ENCODE data around the gene TPSD1.

The TPSD1 gene

DNA sequence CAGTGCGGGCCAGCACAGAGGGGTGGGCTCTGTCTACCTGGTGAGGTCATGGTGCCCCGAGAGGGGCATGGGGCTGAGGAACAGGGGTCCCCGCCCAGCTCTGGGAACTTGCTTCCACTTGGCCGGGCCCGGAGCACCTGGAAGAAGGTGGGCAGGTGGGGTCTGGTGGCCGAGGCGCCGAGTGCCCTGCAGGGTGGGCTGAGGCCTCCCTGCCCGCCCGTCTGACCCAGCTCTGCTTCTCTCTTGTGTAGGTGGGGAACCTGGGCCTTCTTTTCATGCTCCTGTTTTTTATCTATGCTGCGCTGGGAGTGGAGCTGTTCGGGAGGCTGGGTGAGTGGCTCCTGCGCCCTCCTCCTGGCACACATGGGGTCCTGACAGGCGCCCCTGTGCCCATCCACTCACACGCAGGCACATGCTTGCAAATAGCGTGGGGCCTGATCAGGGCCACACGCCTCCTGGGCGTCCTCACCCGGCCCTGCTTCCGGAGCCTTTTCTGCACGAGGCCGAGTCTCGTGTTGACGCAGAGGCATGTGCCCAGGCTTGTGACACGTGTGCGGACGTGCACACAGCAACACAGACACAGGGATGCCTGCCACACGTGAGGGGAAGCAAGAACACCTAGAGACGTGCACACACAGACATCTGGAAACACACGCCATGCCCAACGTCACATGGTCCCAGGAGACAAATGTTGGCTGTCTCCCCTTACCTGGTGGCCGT is 39.0 kb upstream of the TPSD1 start:
- H3K4me3 ChIP-seq (ENCODE audit: low read length), result no peak overlapping the region
- H3K27me3 ChIP-seq (ENCODE audit: control insufficient read depth, low read length), result no peaks in the 10 kb centered on the region
- H3K79me2 ChIP-seq (ENCODE audit: control insufficient read depth, low read length), result no peaks in the 10 kb centered on the region

DNA sequence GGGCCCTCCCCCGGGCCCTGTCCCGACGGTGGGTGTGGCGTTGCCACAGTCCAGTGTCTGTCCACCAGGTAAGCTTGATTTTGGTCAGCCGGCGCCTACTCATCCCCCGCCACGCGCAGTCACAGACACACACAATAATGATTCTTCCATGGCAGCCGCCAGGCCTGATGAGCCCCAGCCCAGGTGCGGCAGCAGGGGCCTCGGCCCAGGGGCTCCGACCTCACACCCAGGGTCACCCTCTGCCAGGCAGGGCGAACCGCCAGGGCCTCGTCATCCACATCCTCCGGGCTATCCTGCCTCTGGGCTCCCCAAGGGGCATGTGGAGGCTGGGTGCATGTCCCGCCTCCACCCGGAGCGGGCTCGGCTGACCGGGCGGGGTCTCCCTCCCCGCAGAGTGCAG is 38.3 kb upstream of the TPSD1 start:
- no peak for TF ChIP-seq EZH2phosphoT487 (IDR thresholded peaks at IDR 0.05; ENCODE audit: borderline replicate concordance, low read length)
- no peak for TF ChIP-seq CTCF (IDR thresholded peaks at IDR 0.05; ENCODE audit: low read depth, low read length, poor library complexity, severe bottlenecking)
- Histone ChIP-seq H3K79me2 (ENCODE audit: control insufficient read depth, low read length) (no peaks in the 10 kb centered on the region), H3K4me2 (ENCODE audit: low read length) (no peak overlapping the region), H3K27me3 (ENCODE audit: control insufficient read depth, low read length) (no peaks in the 10 kb centered on the region), H3F3A (ENCODE audit: control insufficient read depth, insufficient read depth) (no peaks in the 10 kb centered on the region), H3K4me3 (ENCODE audit: low read length) (no peak overlapping the region), H4K20me1 (ENCODE audit: control insufficient read depth, insufficient read depth, low read depth, low read length) (no peaks in the 10 kb centered on the region), H3K4me1 (ENCODE audit: control insufficient read depth, low read length) (no peaks in the 10 kb centered on the region), H3K9me2 (replicated peaks; ENCODE audit: control insufficient read depth, low read length) (no peaks in the 10 kb centered on the region), H3K27ac (ENCODE audit: low read depth, low read length) (no peak overlapping the region), H3K9me3 (ENCODE audit: control insufficient read depth, insufficient read depth, low read length) (no peaks in the 10 kb centered on the region), H3K36me3 (ENCODE audit: control insufficient read depth, low read length) (no peaks in the 10 kb centered on the region)

More for the DNA sequence above, 39.0 kb upstream of the TPSD1 start:
- Histone ChIP-seq H3K36me3 (ENCODE audit: control insufficient read depth, low read length) (no peaks in the 10 kb centered on the region), H3F3A (ENCODE audit: control insufficient read depth, insufficient read depth) (no peaks in the 10 kb centered on the region), H3K9me2 (replicated peaks; ENCODE audit: control insufficient read depth, low read length) (no peaks in the 10 kb centered on the region), H3K9me3 (ENCODE audit: control insufficient read depth, insufficient read depth, low read length) (no peaks in the 10 kb centered on the region), H3K4me2 (ENCODE audit: low read length) (no peak overlapping the region), H4K20me1 (ENCODE audit: control insufficient read depth, insufficient read depth, low read depth, low read length) (no peaks in the 10 kb centered on the region), H3K4me1 (ENCODE audit: control insufficient read depth, low read length) (no peaks in the 10 kb centered on the region), H3K27ac (ENCODE audit: low read depth, low read length) (no peak overlapping the region)
- TF ChIP-seq EZH2phosphoT487 (IDR thresholded peaks at IDR 0.05; ENCODE audit: borderline replicate concordance, low read length) (no peak), CTCF (IDR thresholded peaks at IDR 0.05; ENCODE audit: low read depth, low read length, poor library complexity, severe bottlenecking) (no peak)

- Histone ChIP-seq H4K20me1 (ENCODE audit: control insufficient read depth, insufficient read depth, low read depth, low read length) (no peaks in the 10 kb centered on the region), H3K36me3 (ENCODE audit: control insufficient read depth, low read length) (no peaks in the 10 kb centered on the region), H3K4me1 (ENCODE audit: control insufficient read depth, low read length) (no peaks in the 10 kb centered on the region), H3K79me2 (ENCODE audit: control insufficient read depth, low read length) (no peaks in the 10 kb centered on the region), H3K27ac (ENCODE audit: low read depth, low read length) (no peak overlapping the region), H3K27me3 (ENCODE audit: control insufficient read depth, low read length) (no peaks in the 10 kb centered on the region), H3K4me3 (ENCODE audit: low read length) (no peak overlapping the region), H3F3A (ENCODE audit: control insufficient read depth, insufficient read depth) (no peaks in the 10 kb centered on the region), H3K9me3 (ENCODE audit: control insufficient read depth, insufficient read depth, low read length) (no peaks in the 10 kb centered on the region), H3K9me2 (replicated peaks; ENCODE audit: control insufficient read depth, low read length) (no peaks in the 10 kb centered on the region), H3K4me2 (ENCODE audit: low read length) (no peak overlapping the region)
- TF ChIP-seq CTCF (IDR thresholded peaks at IDR 0.05; ENCODE audit: low read depth, low read length, poor library complexity, severe bottlenecking) (no peak), EZH2phosphoT487 (IDR thresholded peaks at IDR 0.05; ENCODE audit: borderline replicate concordance, low read length) (no peak)
Observed at GRCh38 chr16:1218061-1218929, 37.6 kb upstream of the TPSD1 start.

All from DOHH2 (cell line).